Effector memory CD4-positive, alpha-beta T cell (primary cell): Measurements from ENCODE around the gene MYH11.

Source experiments
- DNase-seq, 3 donors: peaks; one replicate each; pipeline ENCODE4 v3.0.0-alpha.2; 2020
- H3K27ac ChIP-seq: 2 replicates; pipeline ENCODE4 v1.7.0; 2013; ENCODE audit warnings: mild to moderate bottlenecking, low read length, moderate library complexity; ENCODE audit not compliant: insufficient read depth, poor library complexity, severe bottlenecking
- H3K27me3 ChIP-seq: replicated peaks from 2 replicates; pipeline ENCODE4 v1.7.0; 2013; ENCODE audit warnings: mild to moderate bottlenecking, low read length; ENCODE audit not compliant: insufficient read depth, control insufficient read depth, poor library complexity, severe bottlenecking
- H3K36me3 ChIP-seq: 2 replicates; pipeline ENCODE4 v1.7.0; 2013; ENCODE audit warnings: mild to moderate bottlenecking, low read length, moderate library complexity; ENCODE audit not compliant: control insufficient read depth, insufficient read depth
- H3K4me1 ChIP-seq: 2 replicates; pipeline ENCODE4 v1.7.0; 2013; ENCODE audit warnings: low read length, mild to moderate bottlenecking; ENCODE audit not compliant: control insufficient read depth, insufficient read depth, poor library complexity, severe bottlenecking
- H3K4me3 ChIP-seq: 2 replicates; pipeline ENCODE4 v1.7.0; 2013; ENCODE audit warnings: low read length, low read depth, mild to moderate bottlenecking; ENCODE audit not compliant: insufficient read depth, poor library complexity, severe bottlenecking
- H3K9me3 ChIP-seq: 2 replicates; pipeline ENCODE4 v1.7.0; 2013; ENCODE audit warnings: mild to moderate bottlenecking, low read length, moderate library complexity; ENCODE audit not compliant: control insufficient read depth

The MYH11 gene

DNA sequence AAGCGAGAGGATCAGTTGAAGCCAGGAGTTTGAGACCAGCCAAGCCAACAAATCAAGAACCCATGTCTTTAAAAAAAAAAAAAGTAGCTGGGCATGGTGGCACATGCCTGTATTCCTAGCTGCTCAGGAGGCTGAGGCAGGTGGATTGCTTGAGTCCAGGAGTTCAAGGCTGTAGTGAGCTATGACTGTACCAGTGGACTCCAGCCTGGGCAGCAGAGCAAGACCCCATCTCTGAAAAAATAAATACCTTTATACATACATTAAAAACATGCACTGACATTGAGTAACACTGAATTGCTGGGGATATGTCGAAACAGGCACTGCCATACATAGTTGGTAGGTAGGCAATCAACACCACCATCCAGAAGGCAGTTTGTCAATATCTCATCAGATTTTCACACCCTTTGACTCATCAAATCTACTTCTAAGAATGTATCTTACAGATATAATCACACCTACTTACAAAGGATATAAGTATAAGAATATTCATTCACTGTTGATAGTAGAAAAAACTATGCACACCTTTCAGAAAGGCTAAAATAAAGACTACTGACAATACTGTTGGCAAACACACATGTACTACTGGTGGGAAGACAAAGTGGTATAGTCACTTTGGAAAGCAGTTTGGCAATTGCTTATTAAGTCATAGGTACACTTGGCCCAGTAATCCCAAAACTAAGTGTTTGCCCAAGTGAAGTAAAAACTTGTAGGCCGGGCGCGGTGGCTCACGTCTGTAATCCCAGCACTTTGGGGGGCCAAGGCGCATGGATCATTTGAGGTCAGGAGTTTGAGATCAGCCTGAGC, 37.9 kb upstream of the MYH11 start:
- no peak overlapping the region for H3K27ac ChIP-seq
- no peak overlapping the region for H3K4me3 ChIP-seq
- H3K9me3 ChIP-seq, result no peaks in the 10 kb centered on the region
- DNase-seq, result no peak
- no peaks in the 10 kb centered on the region for H3K36me3 ChIP-seq
- H3K4me1 ChIP-seq, result no peaks in the 10 kb centered on the region
- no peaks in the 10 kb centered on the region for H3K27me3 ChIP-seq

DNA sequence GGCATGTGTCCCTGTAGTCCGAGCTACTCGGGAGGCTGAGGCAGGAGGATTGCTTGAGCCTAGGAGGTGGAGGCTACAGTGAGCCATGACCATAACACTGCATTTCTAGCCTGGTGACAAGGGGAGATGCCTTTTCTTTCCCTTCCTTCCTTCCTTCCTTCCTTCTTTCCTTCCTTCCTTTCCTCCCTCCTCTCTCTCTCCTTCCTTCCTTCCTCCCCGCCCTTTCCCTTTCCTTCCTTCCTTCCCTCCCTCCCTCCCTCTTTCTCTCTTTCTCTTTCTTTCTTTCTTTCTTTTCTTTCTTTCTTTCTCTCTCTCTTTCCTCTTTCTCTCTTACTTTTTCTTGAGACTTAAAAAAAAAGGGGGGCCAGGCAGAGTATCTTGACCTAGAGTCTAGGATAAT, 34.7 kb upstream of the MYH11 start:
- Histone ChIP-seq H3K4me1 (peaks cover 11% of the 10 kb centered on the region), H3K27me3 (no peaks in the 10 kb centered on the region), H3K27ac (no peak overlapping the region), H3K4me3 (no peak overlapping the region), H3K9me3 (no peaks in the 10 kb centered on the region), H3K36me3 (no peaks in the 10 kb centered on the region)
- no peak for DNase-seq

DNA sequence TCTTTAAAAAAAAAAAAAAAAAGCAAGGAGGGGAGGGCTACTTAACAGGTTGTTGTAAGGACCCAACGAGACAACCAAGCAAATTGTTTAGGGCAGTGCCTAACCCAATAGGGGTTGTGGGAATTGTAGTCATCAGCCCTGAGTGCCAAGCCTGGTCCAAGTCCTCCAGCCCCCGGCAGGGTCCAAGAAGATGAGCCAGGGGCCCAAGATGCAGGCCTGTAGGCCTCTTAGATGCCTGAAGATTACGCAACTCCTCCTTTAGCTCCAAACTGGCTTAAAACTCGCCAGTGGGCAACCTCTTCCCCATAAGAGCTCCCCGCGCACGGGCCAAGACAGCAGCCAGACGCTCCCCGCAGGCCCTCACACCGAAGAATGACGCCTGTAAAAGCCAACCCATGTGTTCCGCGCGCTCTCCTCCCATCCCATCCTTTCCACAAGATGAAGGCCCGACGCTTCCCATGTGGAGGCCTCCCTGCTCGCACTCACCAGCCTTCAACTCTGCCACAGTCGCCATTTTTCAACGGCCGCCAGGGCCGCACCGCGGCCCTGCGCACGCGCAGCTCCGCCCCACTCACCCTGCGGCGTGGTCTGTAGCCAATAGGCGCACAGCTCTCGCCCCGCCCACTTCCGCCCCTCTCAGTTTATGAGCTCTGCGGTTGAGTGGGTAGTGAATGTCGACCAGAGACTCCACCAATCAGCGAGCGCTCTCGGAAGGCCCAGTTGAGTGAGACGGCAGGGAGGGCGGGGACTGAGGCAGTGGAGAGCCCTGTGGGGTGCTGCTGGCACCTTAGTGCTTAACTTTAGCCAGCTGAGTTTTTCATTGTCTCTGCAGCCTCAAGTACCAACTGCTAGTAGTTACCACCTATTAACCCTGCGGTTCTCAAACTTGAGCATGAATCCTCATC, 31.5 kb upstream of the MYH11 start, which contains the start of gene CEP20:
Gene CEP20 (minus strand): TSS at position 532 of the 905 bp plus-strand sequence. CDS start 18 bp downstream, at position 514.
- DNase-seq, result peak; percentile 98 to 99 (median 99)
- H3K4me3 ChIP-seq, result peak within 1 kb of the TSS; percentile 94
- H3K36me3 ChIP-seq, result no peaks in the 10 kb centered on the region
- H3K9me3 ChIP-seq, result no peaks in the 10 kb centered on the region
- peak within 1 kb of the TSS; percentile 86 for H3K27ac ChIP-seq
- peaks cover 11% of the 10 kb centered on the region for H3K4me1 ChIP-seq
- H3K27me3 ChIP-seq, result no peaks in the 10 kb centered on the region

DNA sequence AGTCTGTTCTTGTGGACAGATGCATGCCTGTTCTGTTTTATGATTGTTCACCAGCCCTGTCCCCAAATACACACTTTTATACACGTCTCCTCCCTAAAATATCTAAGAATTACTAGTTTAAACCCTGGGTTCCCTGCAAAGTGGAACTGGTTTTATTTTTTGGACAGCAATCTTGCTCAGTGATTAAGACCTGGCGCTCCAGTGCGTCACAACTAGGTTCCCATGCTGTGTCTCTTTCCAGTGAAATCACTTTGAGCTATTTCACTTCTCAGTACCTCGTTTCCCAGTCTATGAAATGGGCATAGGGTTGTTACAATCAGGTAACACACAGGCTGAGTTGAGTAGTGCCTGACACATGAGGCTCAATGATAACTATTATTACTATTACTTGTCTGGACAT, 30.5 kb upstream of the MYH11 start:
- Histone ChIP-seq H3K9me3 (no peaks in the 10 kb centered on the region), H3K27me3 (no peaks in the 10 kb centered on the region), H3K4me1 (peaks cover 11% of the 10 kb centered on the region), H3K27ac (no peak overlapping the region), H3K4me3 (peak overlapping the region; percentile 94), H3K36me3 (peaks cover 1% of the 10 kb centered on the region)
- no peak for DNase-seq

DNA sequence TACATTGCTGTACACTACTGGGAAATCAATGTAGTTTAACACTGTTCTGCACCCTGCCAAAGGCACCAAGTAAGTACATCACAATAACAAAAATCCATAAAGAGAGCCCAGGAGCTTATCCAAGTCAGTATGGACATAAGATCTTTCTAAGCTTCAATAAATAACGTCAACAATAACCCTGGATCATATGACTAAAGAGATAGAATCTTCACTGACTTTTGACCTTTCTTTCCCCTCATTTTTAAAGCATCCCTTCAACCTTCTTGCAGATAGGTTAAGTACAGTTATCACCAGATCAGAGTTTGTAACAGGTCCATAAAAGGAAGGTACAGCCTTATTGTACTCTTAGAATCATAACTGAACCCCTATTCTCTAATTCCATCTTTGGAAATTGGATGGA, 29.2 kb upstream of the MYH11 start:
- Histone ChIP-seq H3K27ac (no peak overlapping the region), H3K27me3 (no peaks in the 10 kb centered on the region), H3K36me3 (peaks cover 8% of the 10 kb centered on the region), H3K4me1 (peaks cover 11% of the 10 kb centered on the region), H3K9me3 (no peaks in the 10 kb centered on the region), H3K4me3 (no peak overlapping the region)
- no peak for DNase-seq

DNA sequence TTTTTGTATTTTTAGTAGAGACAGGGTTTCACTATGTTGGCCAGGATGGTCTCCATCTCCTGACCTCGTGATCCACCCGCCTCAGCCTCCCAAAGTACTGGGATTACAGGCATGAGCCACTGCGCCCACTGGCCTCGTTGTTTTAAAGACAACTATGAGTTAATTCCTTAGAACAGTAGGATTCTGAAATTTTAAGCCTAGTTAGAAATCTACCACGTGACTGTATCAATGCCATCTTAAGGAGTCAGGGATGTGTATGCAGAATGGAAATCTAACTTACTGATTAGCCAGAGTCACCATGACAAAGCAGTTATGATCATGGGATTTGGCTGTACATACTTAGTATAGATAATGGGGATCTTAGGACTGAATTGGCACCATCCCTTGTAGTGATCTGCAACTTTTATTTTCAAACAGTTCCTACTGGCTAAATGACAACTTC, 28.8 kb upstream of the MYH11 start:
- no peak overlapping the region for H3K27ac ChIP-seq
- peaks cover 11% of the 10 kb centered on the region for H3K4me1 ChIP-seq
- peaks cover 8% of the 10 kb centered on the region for H3K36me3 ChIP-seq

DNA sequence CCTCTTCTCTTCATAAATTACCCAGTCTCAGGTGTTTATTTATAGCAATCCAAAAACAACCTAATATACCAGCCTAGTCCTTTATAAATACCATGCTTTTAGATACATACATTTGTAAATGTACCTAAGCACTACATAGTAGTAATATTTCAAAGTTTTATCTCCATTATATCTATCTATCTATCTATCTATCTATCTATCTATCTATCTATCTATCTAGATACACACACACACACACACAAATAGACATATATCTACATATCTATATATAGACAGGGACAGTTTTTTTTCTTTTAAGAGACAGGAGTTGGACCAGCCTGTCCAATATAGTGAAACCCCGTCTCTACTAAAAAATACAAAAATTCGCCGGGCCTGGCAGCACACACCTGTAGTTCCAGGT, 25.7 kb upstream of the MYH11 start:
- peaks cover 27% of the 10 kb centered on the region for H3K36me3 ChIP-seq
- H3K4me1 ChIP-seq, result peaks cover 2% of the 10 kb centered on the region
- no peak overlapping the region for H3K4me3 ChIP-seq
- no peak overlapping the region for H3K27ac ChIP-seq
- no peaks in the 10 kb centered on the region for H3K27me3 ChIP-seq
- H3K9me3 ChIP-seq, result no peaks in the 10 kb centered on the region
- DNase-seq, result no peak

More for the DNA sequence above, 28.8 kb upstream of the MYH11 start:
- no peak for DNase-seq
- H3K4me3 ChIP-seq, result no peak overlapping the region
- H3K9me3 ChIP-seq, result no peaks in the 10 kb centered on the region
- H3K27me3 ChIP-seq, result no peaks in the 10 kb centered on the region

DNA sequence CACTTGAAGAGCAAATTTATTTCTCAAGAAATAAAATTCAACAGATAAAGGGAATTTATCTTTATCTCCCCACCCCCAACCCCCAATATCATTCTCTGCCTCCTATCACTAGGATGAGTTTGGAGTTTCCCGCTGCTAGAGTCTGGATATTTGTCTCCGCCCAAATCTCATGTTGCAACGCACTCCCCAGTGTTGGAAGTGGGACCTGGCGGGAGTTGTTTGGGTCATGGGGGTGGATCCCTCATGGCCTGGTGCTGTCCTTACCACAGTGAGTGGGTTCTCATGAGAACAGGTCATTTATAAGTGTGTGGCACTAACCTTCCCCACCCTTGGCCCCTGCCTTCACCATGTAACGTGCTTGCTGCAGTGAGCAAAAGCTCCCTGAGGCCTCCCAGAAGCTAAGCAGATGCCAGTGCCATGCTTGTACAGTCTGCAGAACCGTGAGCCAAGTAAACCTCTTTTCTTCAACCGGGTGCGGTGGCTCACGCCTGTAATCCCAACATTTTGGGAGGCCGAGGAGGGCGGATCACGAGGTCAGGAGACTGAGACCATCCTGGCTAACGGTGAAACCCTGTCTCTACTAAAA, 25.1 kb upstream of the MYH11 start:
- Histone ChIP-seq H3K36me3 (peaks cover 27% of the 10 kb centered on the region), H3K4me3 (no peak overlapping the region), H3K9me3 (no peaks in the 10 kb centered on the region), H3K4me1 (no peaks in the 10 kb centered on the region), H3K27ac (no peak overlapping the region), H3K27me3 (no peaks in the 10 kb centered on the region)
- DNase-seq, result no peak

DNA sequence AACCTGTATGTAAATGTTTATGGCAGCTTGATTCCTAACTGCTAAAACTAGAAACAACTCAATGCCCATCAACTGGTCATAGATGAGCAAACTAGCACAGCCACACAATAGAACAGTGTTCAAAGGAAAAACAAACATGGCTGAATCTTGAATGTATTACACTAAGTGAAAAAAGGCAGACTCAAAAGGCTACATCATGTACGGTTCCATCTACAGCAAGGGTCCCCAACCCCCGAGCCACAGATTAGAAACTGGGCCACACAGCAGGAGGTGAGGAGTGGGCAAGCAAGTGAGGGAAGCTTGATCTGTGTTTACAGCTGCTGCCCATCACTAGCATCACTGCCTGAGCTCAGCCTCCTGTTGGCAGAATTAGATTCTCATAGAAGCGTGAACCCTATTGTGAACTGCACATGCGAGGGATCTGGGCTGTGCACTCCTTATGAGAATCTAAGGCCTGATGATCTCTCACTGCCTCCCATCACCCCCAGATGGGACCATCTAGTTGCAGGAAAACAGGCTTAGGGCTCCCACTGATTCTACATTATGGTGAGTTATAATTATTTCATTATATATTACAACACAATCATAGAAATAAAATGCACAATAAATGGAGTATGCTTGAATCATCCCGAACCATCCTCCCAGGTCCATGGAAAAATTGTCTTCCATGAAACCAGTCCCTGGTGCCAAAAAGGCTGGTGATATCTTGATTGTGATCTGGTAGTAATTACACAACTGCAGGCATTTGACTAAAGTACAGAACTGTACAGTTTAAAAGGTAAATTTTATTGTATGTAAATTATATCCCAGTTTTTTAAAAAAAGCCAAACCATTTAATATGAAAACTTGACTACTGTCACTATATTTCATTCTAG, 23.8 kb upstream of the MYH11 start:
- Histone ChIP-seq H3K4me3 (no peak overlapping the region), H3K4me1 (no peaks in the 10 kb centered on the region), H3K9me3 (no peaks in the 10 kb centered on the region), H3K27ac (no peak overlapping the region), H3K36me3 (peaks cover 27% of the 10 kb centered on the region), H3K27me3 (no peaks in the 10 kb centered on the region)
- DNase-seq, result no peak
